Dermis blood vessel endothelial cell (primary cell): ENCODE measurements around the gene PSMB5. TPM values are rescaled to one million over a fixed set of nuclear protein-coding genes. Genes with fewer than 3 reads are reported as not detected.

Experiments
- DNase-seq: peaks from one replicate; pipeline ENCODE4 v3.0.0; 2010
- total RNA-seq: library from RNA; depleted of rRNA; stranded (reverse); fragments of >200 nt; gene quantifications from 2 replicates; pipeline ENCODE4 v1.2.3, GENCODE V29; 2014

Gene PSMB5
- total RNA-seq, 1 donor from 2014 or later, result 319 TPM

DNA sequence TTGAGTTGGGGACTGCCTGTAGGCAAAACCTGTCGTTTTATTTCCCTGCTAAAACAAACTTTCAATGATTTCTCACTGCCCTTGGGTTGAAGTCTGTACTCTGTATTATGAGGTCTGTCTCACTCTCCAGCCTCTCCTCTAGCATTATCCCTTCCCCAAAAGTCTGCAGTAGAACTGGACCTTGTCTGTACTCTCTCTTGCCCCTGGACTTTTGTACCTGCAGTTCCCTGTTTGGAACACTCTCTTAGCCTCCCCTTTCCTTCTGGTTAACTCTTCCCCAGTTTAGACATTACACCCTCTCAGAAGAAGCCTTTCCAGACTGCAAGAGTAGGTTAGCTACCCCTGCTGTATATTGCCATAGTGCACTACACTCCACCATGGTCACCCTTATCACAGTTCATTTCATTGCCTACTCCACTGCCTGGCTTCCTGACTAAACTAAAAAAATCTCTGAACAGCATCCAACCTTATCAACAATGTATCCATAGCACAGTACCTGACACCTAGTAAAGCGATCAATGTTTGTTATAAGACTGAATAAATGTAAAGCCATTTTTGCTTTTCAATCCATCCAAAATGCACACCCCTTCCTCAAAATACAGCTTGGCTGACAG lies 48.7 kb downstream of the PSMB5 start:
- DNase-seq, result no peak

- no peak for DNase-seq
Observed at GRCh38 chr14:22984959-22985658, 49.6 kb downstream of the PSMB5 start.

- DNase-seq, result peak; percentile 94
Observed at GRCh38 chr14:22982477-22983245, 52.0 kb downstream of the PSMB5 start, which contains the start of gene AJUBA. Gene AJUBA (minus strand): TSS chr14:22982551. CDS start chr14:22982266, 285 bp downstream.

GRCh38 chr14:22981876-22982476 lies 52.7 kb downstream of the PSMB5 start:
- DNase-seq, result no peak

- peak; percentile 48 for DNase-seq
Observed at GRCh38 chr14:22981090-22981875, 53.4 kb downstream of the PSMB5 start.

DNA sequence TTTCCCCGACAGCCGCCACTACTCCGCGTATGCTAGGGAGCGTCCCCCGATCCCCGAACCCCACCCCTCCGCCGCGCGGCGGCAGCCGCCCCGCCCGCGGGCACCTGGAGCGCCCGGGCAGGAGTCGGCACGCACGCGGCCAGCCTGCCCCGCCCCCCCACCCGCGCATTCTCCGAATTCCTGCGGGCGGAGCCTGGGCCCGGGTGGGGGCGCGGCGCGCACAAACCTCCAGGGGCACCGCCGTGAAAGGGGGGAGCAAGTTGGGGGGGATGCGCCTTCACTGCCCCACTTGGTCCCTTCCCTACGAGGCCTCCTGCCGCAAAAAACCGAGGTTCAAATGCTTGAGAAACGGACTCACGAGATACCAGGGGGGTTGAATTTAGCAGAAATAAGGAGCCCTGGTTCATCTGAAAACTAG lies 54.0 kb downstream of the PSMB5 start:
- DNase-seq, result peak; percentile 69

- peak; percentile 28 for DNase-seq
Observed at GRCh38 chr14:22979748-22980392, 54.8 kb downstream of the PSMB5 start.

GRCh38 chr14:22978981-22979671 lies 55.6 kb downstream of the PSMB5 start:
- peak; percentile 11 for DNase-seq

- DNase-seq, result no peak
Observed at GRCh38 chr14:22978487-22978837, 56.2 kb downstream of the PSMB5 start.

GRCh38 chr14:22977684-22978486 lies 56.8 kb downstream of the PSMB5 start:
- peak; percentile 78 for DNase-seq

DNA sequence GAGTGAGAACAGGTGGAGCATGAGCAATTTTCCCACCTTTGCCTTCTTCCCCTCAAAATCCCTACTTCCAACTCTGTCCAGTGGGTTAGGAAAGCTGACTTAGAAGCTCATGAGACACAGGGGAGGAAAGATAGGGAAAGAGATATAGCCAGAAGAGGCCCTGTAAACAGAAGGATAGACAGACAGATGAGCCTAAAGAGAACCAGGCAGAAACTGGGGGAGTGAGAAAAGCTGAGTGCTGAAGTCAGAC lies 57.3 kb downstream of the PSMB5 start:
- DNase-seq, result no peak

DNA sequence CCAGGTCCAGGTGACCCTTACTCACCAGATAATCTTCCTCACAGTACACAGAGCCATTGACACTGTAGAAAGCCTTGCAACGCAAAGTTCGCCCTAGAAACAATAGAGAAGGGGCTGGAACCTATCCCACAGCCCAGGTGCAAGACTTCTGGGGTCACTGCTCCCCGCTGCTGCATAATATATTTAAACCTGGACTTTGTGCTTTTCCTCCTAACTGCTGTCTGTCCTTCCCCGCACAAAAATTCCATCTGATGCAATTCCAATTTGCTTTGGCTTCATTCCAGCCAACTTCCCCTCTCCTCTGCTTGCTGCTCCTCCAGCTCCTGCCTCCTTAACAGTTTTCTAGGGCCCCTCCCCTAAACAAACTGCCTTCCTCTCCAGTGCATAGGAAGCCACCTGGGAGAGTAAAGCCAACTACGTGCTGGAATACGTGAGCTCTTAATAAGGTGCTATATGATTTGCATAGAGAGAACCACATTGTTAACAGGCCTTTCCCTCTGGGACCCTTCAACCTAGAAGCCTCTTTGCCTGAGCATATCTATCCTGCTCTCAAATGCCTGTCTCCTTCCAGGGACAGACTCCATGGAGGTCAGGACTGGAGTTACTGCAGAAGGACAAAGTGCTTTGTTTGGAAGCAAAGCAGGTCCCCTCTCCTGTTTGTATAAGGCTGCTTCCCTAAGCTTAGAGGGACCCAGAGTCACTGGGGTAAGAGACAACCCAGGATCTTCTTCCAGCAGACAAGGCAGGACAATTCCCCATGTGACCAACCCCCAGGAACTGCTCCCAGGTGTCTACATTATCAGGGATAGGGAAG lies 57.9 kb downstream of the PSMB5 start:
- peak; percentile 73 for DNase-seq

Other genes with a start within 250 kb of the PSMB5 start
- gene SLC7A7, start 219.5 kb downstream of the PSMB5 start, total RNA-seq, result 4.8 and 8.3 TPM in 2 replicates
- gene MRPL52, start 205.0 kb downstream of the PSMB5 start, total RNA-seq, result 30.1 and 38.1 TPM in 2 replicates
- gene MMP14, start 198.3 kb downstream of the PSMB5 start, total RNA-seq, result 73.3 and 138 TPM in 2 replicates
- 59.4 and 126 TPM in 2 replicates for gene LRP10, start 163.2 kb downstream of the PSMB5 start, total RNA-seq
- 0.09 TPM in 1 of 2 replicates, not detected in the other for gene REM2, start 151.7 kb downstream of the PSMB5 start, total RNA-seq
- 56.3 and 116 TPM in 2 replicates for gene RBM23, start 115.8 kb downstream of the PSMB5 start, total RNA-seq
- gene PRMT5, start 105.5 kb downstream of the PSMB5 start, total RNA-seq, result 40.0 and 48.1 TPM in 2 replicates
- gene HAUS4, start 77.8 kb downstream of the PSMB5 start, total RNA-seq, result 39.8 and 46.3 TPM in 2 replicates
- gene AJUBA, start 52.3 kb downstream of the PSMB5 start, total RNA-seq, result 49.3 and 80.8 TPM in 2 replicates
- 6.8 and 10.6 TPM in 2 replicates for gene C14orf93, start 24.8 kb downstream of the PSMB5 start, total RNA-seq
- not detected in 2 replicates for gene PSMB11, start 7.3 kb upstream of the PSMB5 start, total RNA-seq
- 7.5 and 16.3 TPM in 2 replicates for gene CDH24, start 22.6 kb upstream of the PSMB5 start, total RNA-seq
- 65.2 and 76.2 TPM in 2 replicates for gene ACIN1, start 60.2 kb upstream of the PSMB5 start, total RNA-seq
- 43.0 and 52.2 TPM in 2 replicates for gene C14orf119, start 60.6 kb upstream of the PSMB5 start, total RNA-seq
- gene CIROP, start 70.1 kb upstream of the PSMB5 start, total RNA-seq, result not detected in 2 replicates
- not detected in 2 replicates for gene CEBPE, start 84.4 kb upstream of the PSMB5 start, total RNA-seq
- 0.09 TPM in 1 of 2 replicates, not detected in the other for gene SLC7A8, start 148.8 kb upstream of the PSMB5 start, total RNA-seq
- not detected in 2 replicates for gene RNF212B, start 203.0 kb upstream of the PSMB5 start, total RNA-seq